Ascending aorta (tissue), 2 donors: ENCODE measurements around the gene APBB3. TPM values are rescaled to one million over a fixed set of nuclear protein-coding genes. Genes with fewer than 3 reads are reported as not detected.

Source experiments
- DNase-seq, 2 donors: peaks; one replicate each; pipeline ENCODE4 v3.0.0-alpha.2; 2019; ENCODE audit warnings: low spot score in 2 of 2
- H3K27ac ChIP-seq, 2 donors: fragments of 200-600 bp; sonication (generic); one replicate each; pipeline ENCODE4 v1.5.1; 2016 to 2017; ENCODE audit warnings: mild to moderate bottlenecking in 1 of 2
- H3K27me3 ChIP-seq: fragments of 200-600 bp; sonication (generic); one replicate; pipeline ENCODE4 v1.5.1; 2017
- H3K36me3 ChIP-seq, 2 donors: fragments of 200-600 bp; sonication (generic); one replicate each; pipeline ENCODE4 v1.5.1; 2016
- H3K4me1 ChIP-seq, 2 donors: fragments of 200-600 bp; sonication (generic); one replicate each; pipeline ENCODE4 v1.5.1; 2016 to 2017; ENCODE audit warnings: mild to moderate bottlenecking in 1 of 2
- H3K4me3 ChIP-seq, 2 donors: fragments of 200-600 bp; sonication (generic); one replicate each; pipeline ENCODE4 v1.5.1; 2016 to 2017; ENCODE audit warnings: mild to moderate bottlenecking in 1 of 2
- H3K9me3 ChIP-seq, 2 donors: fragments of 200-600 bp; sonication (generic); one replicate each; pipeline ENCODE4 v1.5.1; 2016
- CTCF ChIP-seq, 3 experiments: fragments of 200-600 bp in 2 of 3; fragments of 450-650 bp in 1 of 3; sonication (generic) in 2 of 3; IDR thresholded peaks; one replicate each; pipeline ENCODE4 v1.5.1; 2016 to 2019; ENCODE audit warnings: antibody characterized with exemption in 3 of 3, mild to moderate bottlenecking in 1 of 3, moderate library complexity in 1 of 3
- intact Hi-C: fragments of 100-400 bp; cut with DNase I; formaldehyde crosslinking; loops from one replicate; pipeline ENCODE4 v1.15.1; 2023
- total RNA-seq: library from RNA; depleted of rRNA; stranded (reverse); fragments of >200 nt; gene quantifications from one replicate; pipeline ENCODE4 v1.1.0, GENCODE V29; 2016

The APBB3 gene
- total RNA-seq, 1 donor from 2014 or later, result 47.3 TPM

DNA sequence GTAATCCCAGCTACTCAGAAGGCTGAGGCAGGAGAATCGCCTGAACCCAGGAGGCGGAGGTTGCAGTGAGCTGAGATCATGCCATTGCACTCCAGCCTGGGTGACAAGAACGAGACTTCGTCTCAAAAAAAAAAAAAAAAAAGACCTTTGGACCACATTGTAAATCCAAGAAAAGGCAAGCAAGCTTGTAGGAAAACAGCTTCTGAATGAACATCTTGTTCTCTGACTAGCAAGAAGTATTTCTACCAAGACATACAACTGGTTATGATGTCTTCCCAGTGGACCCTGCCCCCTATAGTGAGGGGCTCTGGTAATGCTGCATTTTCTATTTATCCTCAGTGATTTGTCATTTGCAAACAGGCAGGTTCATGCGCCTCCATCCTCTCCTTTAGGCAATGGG, 21.4 kb downstream of the APBB3 start:
- TF ChIP-seq CTCF (IDR thresholded peaks at IDR 0.05), result no peak
- DNase-seq, result no peak
- peaks cover 49 to 69% of the 10 kb centered on the region in 2 donors for H3K36me3 ChIP-seq
- intact Hi-C loops, result no loop called here
- no peaks in the 10 kb centered on the region for H3K27me3 ChIP-seq
- no peaks in the 10 kb centered on the region for H3K9me3 ChIP-seq
- H3K4me1 ChIP-seq, result peaks cover 6 to 8% of the 10 kb centered on the region in 2 donors
- H3K27ac ChIP-seq, result no peak overlapping the region
- H3K4me3 ChIP-seq, result no peak overlapping the region

- H3K36me3 ChIP-seq, result peaks cover 64 to 90% of the 10 kb centered on the region in 2 donors
Observed at GRCh38 chr5:140540227-140540626, 24.2 kb downstream of the APBB3 start.

DNA sequence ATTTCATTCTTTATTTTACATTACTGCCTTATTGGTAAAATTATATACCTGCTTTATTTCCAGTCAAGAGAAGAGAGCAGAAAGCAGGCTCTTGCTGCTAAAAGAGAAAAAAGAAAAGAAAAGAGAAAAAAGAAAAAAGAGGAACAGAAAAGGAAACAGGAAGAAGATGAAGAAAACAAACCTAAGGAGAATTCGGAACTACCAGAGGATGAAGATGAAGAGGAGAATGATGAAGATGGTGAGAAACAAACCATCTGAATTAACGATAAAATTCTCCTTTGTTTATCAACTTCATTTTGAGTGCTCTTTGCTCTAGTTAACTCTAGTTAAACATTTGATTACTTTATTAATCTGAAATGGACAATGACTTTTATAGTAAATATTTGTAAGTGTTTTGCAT, 40.4 kb downstream of the APBB3 start:
- no peak overlapping the region for H3K27ac ChIP-seq
- no peaks in the 10 kb centered on the region for H3K4me1 ChIP-seq
- no peak for TF ChIP-seq CTCF (IDR thresholded peaks at IDR 0.05)
- peaks cover 47 to 58% of the 10 kb centered on the region in 2 donors for H3K36me3 ChIP-seq
- no peaks in the 10 kb centered on the region for H3K27me3 ChIP-seq
- no peak for DNase-seq
- intact Hi-C loops, result no loop called here
- H3K4me3 ChIP-seq, result no peak overlapping the region
- no peaks in the 10 kb centered on the region for H3K9me3 ChIP-seq

More at GRCh38 chr5:140540227-140540626, 24.2 kb downstream of the APBB3 start:
- Histone ChIP-seq H3K27me3 (no peaks in the 10 kb centered on the region), H3K4me1 (no peaks in the 10 kb centered on the region), H3K4me3 (no peak overlapping the region), H3K9me3 (no peaks in the 10 kb centered on the region), H3K27ac (no peak overlapping the region)
- DNase-seq, result no peak
- TF ChIP-seq CTCF (IDR thresholded peaks at IDR 0.05), result no peak
- intact Hi-C loops, result no loop called here

- Histone ChIP-seq H3K36me3 (peaks cover 42 to 71% of the 10 kb centered on the region in 2 donors), H3K27me3 (no peaks in the 10 kb centered on the region), H3K4me3 (no peak overlapping the region), H3K9me3 (no peaks in the 10 kb centered on the region), H3K4me1 (no peaks in the 10 kb centered on the region), H3K27ac (no peak overlapping the region)
- DNase-seq, result no peak
- intact Hi-C loops, result no loop called here
- no peak for TF ChIP-seq CTCF (IDR thresholded peaks at IDR 0.05)
Observed at GRCh38 chr5:140513124-140513523, 51.3 kb downstream of the APBB3 start.

GRCh38 chr5:140509898-140510297, 54.5 kb downstream of the APBB3 start:
- Histone ChIP-seq H3K4me1 (no peaks in the 10 kb centered on the region), H3K36me3 (peaks cover 62 to 91% of the 10 kb centered on the region in 2 donors), H3K27me3 (no peaks in the 10 kb centered on the region), H3K27ac (no peak overlapping the region), H3K9me3 (no peaks in the 10 kb centered on the region), H3K4me3 (no peak overlapping the region)
- TF ChIP-seq CTCF (IDR thresholded peaks at IDR 0.05), result no peak
- no peak for DNase-seq
- intact Hi-C loops, result no loop called here

Other genes with a start within 250 kb of the APBB3 start
- 3.0 TPM for gene HBEGF, start 218.0 kb downstream of the APBB3 start, total RNA-seq
- not detected for gene SLC4A9, start 204.4 kb downstream of the APBB3 start, total RNA-seq
- 73.4 TPM for gene ANKHD1, start 162.8 kb downstream of the APBB3 start, total RNA-seq
- gene EIF4EBP3, start 16.9 kb downstream of the APBB3 start, total RNA-seq, result 4.0 TPM
- gene SRA1, start 7.1 kb downstream of the APBB3 start, total RNA-seq, result 47.3 TPM
- 46.2 TPM for gene SLC35A4, start 230 bp upstream of the APBB3 start, total RNA-seq
- gene CD14, start 68.6 kb upstream of the APBB3 start, total RNA-seq, result 122 TPM
- gene TMCO6, start 74.9 kb upstream of the APBB3 start, total RNA-seq, result 87.7 TPM
- 122 TPM for gene NDUFA2, start 83.0 kb upstream of the APBB3 start, total RNA-seq
- 130 TPM for gene IK, start 83.2 kb upstream of the APBB3 start, total RNA-seq
- 10.1 TPM for gene WDR55, start 100.3 kb upstream of the APBB3 start, total RNA-seq
- gene DND1, start 109.0 kb upstream of the APBB3 start, total RNA-seq, result 3.5 TPM
- 68.6 TPM for gene HARS1, start 126.8 kb upstream of the APBB3 start, total RNA-seq
- 10.7 TPM for gene HARS2, start 126.9 kb upstream of the APBB3 start, total RNA-seq
- gene ZMAT2, start 135.8 kb upstream of the APBB3 start, total RNA-seq, result 15.5 TPM
- gene PCDHA1, start 221.5 kb upstream of the APBB3 start, total RNA-seq, result not detected
- gene PCDHA2, start 230.3 kb upstream of the APBB3 start, total RNA-seq, result not detected
- not detected for gene PCDHA3, start 236.5 kb upstream of the APBB3 start, total RNA-seq
- gene PCDHA4, start 242.5 kb upstream of the APBB3 start, total RNA-seq, result not detected